ENCODE results near the gene OST4.
A peak's percentile ranks its signal among the peaks of the same experiment; 100 is the strongest.

OST4 gene

DNA sequence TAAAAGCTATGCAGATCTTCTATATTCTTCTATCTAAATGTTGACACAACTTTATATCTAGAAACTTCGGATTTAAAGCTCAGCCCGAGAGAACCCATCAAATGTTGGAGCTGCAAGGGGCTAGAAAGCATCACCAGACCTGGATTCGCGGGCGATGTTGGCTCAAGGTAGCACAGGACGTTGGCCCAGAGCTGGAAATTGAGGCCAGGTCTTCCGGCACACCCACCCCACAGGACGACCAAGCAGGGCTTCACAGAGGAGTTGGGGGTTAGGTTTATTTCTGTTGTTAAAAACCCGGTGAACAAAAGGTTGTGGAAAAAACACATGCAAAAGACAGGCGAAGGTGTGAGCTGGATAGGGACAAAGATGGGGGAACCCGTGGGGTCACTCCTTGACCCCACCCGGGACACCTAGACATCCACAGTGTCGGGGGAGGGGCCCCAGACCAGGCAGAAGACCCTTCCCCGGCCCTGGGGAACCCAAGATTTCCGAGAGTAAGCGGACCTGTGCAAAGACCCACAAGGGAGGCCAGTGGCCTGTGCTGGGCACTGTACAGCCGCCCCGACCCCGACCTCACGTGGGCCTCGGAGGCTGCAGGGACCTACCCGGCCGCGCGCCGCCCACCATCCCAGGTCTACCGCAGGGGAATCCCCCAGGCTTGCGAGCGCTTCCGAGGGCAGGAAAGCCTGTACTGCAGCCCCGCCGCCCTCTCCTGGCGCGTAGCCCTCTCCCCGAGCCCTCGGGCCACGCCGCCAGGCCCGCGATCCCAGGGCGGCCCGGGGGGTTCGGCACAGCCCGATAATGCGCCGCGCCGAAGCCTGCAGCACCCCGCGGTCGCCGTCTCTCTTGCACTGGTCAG, 21.8 kb downstream of the OST4 start:
- H3K27me3 ChIP-seq (ENCODE audit: insufficient read depth, low read length, poor library complexity, severe bottlenecking): no peaks in the 10 kb centered on the region
- peak overlapping the region; percentile 94 for H3K4me3 ChIP-seq (ENCODE audit: low read length, poor library complexity, severe bottlenecking)
- H3K79me2 ChIP-seq (ENCODE audit: insufficient read depth, low read length): peaks cover 18% of the 10 kb centered on the region
- no peaks in the 10 kb centered on the region for H4K20me1 ChIP-seq (ENCODE audit: insufficient read depth, low read length, poor library complexity, severe bottlenecking)
- H3K9me3 ChIP-seq (ENCODE audit: insufficient read depth, low read depth, low read length): no peaks in the 10 kb centered on the region
- H2AFZ ChIP-seq (ENCODE audit: low read length): peak overlapping the region; percentile 92
- peaks cover 10% of the 10 kb centered on the region; the same call in 1 of the 2 replicates for H3K36me3 ChIP-seq (ENCODE audit: insufficient read depth, low read length)
- H3K4me2 ChIP-seq (ENCODE audit: low read depth, low read length, poor library complexity, severe bottlenecking): peak overlapping the region; percentile 83
- peaks cover 25% of the 10 kb centered on the region for H3K4me1 ChIP-seq (ENCODE audit: insufficient read depth, low read length, poor library complexity, severe bottlenecking)
- TF ChIP-seq EZH2phosphoT487 (IDR thresholded peaks at IDR 0.05; ENCODE audit: borderline replicate concordance): no peak
- TF ChIP-seq, protein P1, sequence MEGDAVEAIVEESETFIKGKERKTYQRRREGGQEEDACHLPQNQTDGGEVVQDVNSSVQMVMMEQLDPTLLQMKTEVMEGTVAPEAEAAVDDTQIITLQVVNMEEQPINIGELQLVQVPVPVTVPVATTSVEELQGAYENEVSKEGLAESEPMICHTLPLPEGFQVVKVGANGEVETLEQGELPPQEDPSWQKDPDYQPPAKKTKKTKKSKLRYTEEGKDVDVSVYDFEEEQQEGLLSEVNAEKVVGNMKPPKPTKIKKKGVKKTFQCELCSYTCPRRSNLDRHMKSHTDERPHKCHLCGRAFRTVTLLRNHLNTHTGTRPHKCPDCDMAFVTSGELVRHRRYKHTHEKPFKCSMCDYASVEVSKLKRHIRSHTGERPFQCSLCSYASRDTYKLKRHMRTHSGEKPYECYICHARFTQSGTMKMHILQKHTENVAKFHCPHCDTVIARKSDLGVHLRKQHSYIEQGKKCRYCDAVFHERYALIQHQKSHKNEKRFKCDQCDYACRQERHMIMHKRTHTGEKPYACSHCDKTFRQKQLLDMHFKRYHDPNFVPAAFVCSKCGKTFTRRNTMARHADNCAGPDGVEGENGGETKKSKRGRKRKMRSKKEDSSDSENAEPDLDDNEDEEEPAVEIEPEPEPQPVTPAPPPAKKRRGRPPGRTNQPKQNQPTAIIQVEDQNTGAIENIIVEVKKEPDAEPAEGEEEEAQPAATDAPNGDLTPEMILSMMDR (conservative IDR thresholded peaks at IDR 0.05; ENCODE audit: low read length): no peak
- no peaks in the 10 kb centered on the region for H3K9me2 ChIP-seq (replicated peaks; ENCODE audit: low read depth, low read length)
- H3K9ac ChIP-seq (ENCODE audit: low read depth, low read length, poor library complexity, severe bottlenecking): peak overlapping the region; percentile 88
- peaks cover 3% of the 10 kb centered on the region; the same call in 1 of the 2 replicates for H3F3A ChIP-seq (ENCODE audit: low read depth)

DNA sequence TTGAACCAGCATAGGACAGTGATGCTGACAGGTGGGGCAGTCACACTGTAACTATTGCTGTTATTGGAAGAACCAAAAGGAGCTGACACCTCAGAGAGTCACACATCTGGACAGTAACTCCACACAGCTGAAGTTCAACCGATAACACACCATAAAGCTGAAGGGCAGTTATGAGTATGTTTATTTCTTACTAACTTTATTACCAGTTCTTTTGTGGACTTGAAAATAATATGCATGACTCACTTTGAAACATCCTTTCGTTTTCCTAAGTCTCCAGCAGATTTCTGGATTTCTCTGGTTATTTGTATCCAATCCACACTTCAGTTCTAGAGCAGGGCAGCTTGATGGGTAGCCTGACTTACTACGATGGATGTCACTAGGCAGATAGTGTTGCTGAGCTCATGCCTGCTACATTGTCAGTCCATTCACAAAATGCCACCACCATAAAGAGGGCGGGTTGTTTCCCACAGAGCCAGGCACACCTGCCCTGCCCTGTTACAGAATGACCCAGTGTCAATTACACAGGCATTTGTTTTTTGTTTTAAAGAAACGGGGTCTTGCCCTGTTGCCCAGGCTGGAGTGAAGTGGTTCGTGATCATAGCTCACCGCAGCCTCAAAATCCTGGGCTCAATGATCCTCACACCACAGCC, 28.3 kb downstream of the OST4 start:
- no peaks in the 10 kb centered on the region for H3K79me2 ChIP-seq (ENCODE audit: insufficient read depth, low read length)

DNA sequence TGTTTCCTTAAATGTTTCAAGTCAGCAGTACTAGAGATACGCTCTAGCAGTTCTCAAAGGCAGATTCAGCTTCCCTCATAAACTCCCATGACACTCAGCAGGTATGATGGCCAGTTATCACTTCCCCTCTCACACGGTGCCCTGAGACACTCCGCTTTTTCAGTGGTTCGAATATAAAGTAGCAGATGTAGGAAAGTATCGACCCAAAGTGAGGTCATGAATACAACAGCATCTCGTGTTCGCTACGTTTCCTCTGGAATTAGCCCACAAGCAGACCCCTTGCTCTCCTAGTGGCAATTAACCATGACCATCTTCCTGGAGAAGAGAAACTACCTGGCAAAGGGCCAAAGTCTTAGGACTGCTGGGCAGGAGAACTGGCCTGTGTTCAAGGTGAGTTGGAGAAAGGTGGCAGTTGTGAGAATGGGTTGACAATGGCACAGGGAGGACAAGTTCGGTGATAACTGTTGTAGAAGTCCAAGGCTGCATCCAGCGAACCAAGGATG, 29.2 kb downstream of the OST4 start:
- H3K9me3 ChIP-seq (ENCODE audit: insufficient read depth, low read depth, low read length): no peaks in the 10 kb centered on the region
- no peaks in the 10 kb centered on the region for H3K27me3 ChIP-seq (ENCODE audit: insufficient read depth, low read length, poor library complexity, severe bottlenecking)
- H3K4me2 ChIP-seq (ENCODE audit: low read depth, low read length, poor library complexity, severe bottlenecking): no peak overlapping the region
- H3K4me3 ChIP-seq (ENCODE audit: low read length, poor library complexity, severe bottlenecking): no peak overlapping the region
- no peaks in the 10 kb centered on the region for H3K4me1 ChIP-seq (ENCODE audit: insufficient read depth, low read length, poor library complexity, severe bottlenecking)
- no peak overlapping the region for H3K9ac ChIP-seq (ENCODE audit: low read depth, low read length, poor library complexity, severe bottlenecking)
- no peaks in the 10 kb centered on the region for H3F3A ChIP-seq (ENCODE audit: low read depth)
- H3K9me2 ChIP-seq (replicated peaks; ENCODE audit: low read depth, low read length): no peaks in the 10 kb centered on the region
- TF ChIP-seq, protein P1 (conservative IDR thresholded peaks at IDR 0.05; ENCODE audit: low read length): no peak
- TF ChIP-seq EZH2phosphoT487 (IDR thresholded peaks at IDR 0.05; ENCODE audit: borderline replicate concordance): no peak
- peaks cover 43% of the 10 kb centered on the region; the same call in 1 of the 2 replicates for H3K36me3 ChIP-seq (ENCODE audit: insufficient read depth, low read length)
- no peaks in the 10 kb centered on the region for H4K20me1 ChIP-seq (ENCODE audit: insufficient read depth, low read length, poor library complexity, severe bottlenecking)
- H3K79me2 ChIP-seq (ENCODE audit: insufficient read depth, low read length): no peaks in the 10 kb centered on the region
- H2AFZ ChIP-seq (ENCODE audit: low read length): no peak overlapping the region

More for the DNA sequence above, 28.3 kb downstream of the OST4 start:
- no peaks in the 10 kb centered on the region for H3K9me3 ChIP-seq (ENCODE audit: insufficient read depth, low read depth, low read length)
- H3K27me3 ChIP-seq (ENCODE audit: insufficient read depth, low read length, poor library complexity, severe bottlenecking): no peaks in the 10 kb centered on the region
- peaks cover 34% of the 10 kb centered on the region; the same call in 1 of the 2 replicates for H3K36me3 ChIP-seq (ENCODE audit: insufficient read depth, low read length)
- no peak overlapping the region for H3K4me3 ChIP-seq (ENCODE audit: low read length, poor library complexity, severe bottlenecking)
- no peaks in the 10 kb centered on the region for H3F3A ChIP-seq (ENCODE audit: low read depth)
- H4K20me1 ChIP-seq (ENCODE audit: insufficient read depth, low read length, poor library complexity, severe bottlenecking): no peaks in the 10 kb centered on the region
- H3K4me2 ChIP-seq (ENCODE audit: low read depth, low read length, poor library complexity, severe bottlenecking): no peak overlapping the region
- TF ChIP-seq, protein P1 (conservative IDR thresholded peaks at IDR 0.05; ENCODE audit: low read length): no peak
- no peak for TF ChIP-seq EZH2phosphoT487 (IDR thresholded peaks at IDR 0.05; ENCODE audit: borderline replicate concordance)
- no peak overlapping the region for H3K9ac ChIP-seq (ENCODE audit: low read depth, low read length, poor library complexity, severe bottlenecking)
- no peak overlapping the region for H2AFZ ChIP-seq (ENCODE audit: low read length)
- no peaks in the 10 kb centered on the region for H3K9me2 ChIP-seq (replicated peaks; ENCODE audit: low read depth, low read length)
- H3K4me1 ChIP-seq (ENCODE audit: insufficient read depth, low read length, poor library complexity, severe bottlenecking): no peaks in the 10 kb centered on the region

All from Loucy (cell line).